Nasal cavity respiratory epithelium epithelial cell of viscerocranial mucosa (primary cell): Measurements from ENCODE around the gene NAB2. TPM values are rescaled to one million over a fixed set of nuclear protein-coding genes. Genes with fewer than 3 reads are reported as not detected.

Source experiments
- total RNA-seq: library from RNA; depleted of rRNA; stranded (reverse); fragments of >200 nt; gene quantifications from 2 replicates; pipeline ENCODE4 v1.2.3, GENCODE V29; 2014

The NAB2 gene, protein sequence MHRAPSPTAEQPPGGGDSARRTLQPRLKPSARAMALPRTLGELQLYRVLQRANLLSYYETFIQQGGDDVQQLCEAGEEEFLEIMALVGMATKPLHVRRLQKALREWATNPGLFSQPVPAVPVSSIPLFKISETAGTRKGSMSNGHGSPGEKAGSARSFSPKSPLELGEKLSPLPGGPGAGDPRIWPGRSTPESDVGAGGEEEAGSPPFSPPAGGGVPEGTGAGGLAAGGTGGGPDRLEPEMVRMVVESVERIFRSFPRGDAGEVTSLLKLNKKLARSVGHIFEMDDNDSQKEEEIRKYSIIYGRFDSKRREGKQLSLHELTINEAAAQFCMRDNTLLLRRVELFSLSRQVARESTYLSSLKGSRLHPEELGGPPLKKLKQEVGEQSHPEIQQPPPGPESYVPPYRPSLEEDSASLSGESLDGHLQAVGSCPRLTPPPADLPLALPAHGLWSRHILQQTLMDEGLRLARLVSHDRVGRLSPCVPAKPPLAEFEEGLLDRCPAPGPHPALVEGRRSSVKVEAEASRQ
- 22.9 and 54.0 TPM in 2 replicates for total RNA-seq

DNA sequence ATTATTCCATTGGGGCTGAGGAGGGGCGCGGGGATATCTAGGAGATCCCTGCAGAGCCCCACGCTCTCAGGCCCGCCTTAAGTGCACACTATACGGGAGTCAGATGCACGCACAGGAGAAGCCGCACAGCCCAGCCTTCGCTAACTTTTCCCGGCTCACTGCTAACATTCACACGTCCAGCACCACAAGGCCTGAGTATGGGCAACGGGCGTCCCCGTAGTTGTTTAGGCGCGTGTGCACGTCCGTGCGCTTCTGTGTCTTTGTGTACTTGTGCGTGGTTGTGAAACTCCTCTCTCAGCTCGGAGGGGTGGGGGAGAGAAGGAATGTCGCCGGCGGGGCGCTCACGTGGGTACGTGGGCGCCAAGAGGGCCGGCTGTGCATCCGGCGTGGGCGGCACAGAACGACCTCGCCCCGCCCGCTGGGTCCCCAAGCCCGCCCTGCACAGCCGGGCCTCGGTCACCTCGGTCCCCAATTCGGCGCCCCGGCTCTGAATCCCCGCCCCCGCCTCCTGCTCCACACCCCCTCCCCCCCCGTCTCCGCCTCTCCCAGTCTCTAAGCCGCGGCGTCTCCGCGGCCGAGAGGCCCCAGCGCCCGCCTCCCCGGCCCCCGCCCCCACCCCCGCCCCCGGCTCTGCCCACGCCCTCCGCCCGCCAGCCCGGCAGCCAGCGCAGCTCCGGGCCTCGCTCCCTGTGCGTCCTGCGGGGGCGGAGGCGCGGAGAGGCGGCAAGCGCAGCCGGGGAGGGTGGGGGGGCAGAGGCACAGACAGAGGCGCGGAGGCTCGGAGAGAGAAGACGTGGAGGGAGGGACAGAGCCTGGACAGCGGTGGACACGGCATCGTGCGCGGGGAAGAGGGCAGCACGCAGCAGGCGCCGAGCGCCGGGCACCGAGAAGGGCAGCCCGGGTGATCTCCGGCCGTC is at the start of gene NAB2:
Gene NAB2 (plus strand): TSS at position 761 of the 917 bp plus-strand sequence. CDS start 158 bp downstream, outside the sequence.

DNA sequence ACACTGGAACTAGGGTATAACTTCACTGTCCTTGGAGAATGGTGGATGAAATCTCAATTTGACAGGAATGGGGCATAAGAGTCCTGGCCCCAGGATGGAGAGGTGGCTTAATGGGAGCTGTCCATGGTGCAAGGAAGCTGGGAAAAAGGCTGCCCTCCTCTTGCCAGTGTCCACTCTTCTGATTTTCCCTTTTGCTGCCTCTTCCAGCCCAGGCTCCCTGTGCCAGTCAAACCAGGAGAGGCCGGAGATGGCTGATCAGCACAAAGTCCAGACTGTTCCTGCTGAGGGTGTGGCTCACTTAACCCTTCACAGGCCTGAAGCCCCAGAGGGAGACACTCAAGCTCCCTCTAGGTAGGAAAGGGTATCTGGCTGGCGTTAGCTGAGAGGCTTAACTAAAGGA is 39.0 kb upstream of the NAB2 start, which contains the start of gene MYO1A:
Gene MYO1A (minus strand): TSS at position 240 of the 400 bp plus-strand sequence. CDS start 1,806 bp downstream, outside the sequence.

DNA sequence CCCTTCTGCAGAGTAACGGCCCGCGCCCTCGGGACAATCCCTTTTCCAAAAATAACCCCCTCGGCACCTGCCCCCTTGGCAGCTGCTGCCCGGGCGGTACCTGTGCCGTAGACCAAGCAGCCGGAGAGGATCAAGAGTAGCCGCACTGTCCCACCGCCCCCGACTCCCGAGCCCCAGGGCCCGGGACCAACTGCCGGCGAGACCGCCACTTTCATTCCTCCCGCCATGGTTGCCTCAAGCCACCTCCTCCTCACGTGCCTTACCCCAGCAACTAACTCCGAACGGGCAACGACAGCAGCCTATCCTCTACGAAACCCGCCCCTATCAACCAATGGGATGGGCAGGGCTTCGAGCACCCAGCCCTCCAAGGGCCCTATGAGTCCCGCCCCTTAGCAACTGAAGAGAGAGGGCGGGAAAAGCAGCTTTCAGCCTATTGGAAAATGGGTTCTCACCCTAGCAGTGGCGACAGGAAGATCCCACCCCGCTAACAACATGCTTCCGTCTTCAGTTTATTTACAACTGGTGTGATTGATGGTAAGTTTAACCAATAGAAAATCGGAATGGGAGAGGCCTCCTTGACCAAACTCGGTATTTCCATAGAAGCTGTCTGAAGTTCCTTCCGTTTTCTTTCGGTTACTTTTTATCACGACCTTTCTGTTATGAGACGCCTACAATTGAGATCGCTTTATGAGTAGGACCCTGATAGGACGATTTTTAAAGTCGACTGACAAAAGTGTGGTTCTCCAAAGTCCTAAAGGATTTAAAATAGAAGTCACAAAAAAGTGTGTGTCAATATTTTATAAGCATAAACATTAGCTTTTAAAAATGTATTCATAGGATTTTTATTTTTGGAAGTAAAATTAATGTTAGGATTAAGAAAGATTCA is 10.2 kb upstream of the NAB2 start, which contains the start of gene NEMP1:
Gene NEMP1 (minus strand): TSS at position 273 of the 886 bp plus-strand sequence. CDS start 46 bp downstream, at position 227.

DNA sequence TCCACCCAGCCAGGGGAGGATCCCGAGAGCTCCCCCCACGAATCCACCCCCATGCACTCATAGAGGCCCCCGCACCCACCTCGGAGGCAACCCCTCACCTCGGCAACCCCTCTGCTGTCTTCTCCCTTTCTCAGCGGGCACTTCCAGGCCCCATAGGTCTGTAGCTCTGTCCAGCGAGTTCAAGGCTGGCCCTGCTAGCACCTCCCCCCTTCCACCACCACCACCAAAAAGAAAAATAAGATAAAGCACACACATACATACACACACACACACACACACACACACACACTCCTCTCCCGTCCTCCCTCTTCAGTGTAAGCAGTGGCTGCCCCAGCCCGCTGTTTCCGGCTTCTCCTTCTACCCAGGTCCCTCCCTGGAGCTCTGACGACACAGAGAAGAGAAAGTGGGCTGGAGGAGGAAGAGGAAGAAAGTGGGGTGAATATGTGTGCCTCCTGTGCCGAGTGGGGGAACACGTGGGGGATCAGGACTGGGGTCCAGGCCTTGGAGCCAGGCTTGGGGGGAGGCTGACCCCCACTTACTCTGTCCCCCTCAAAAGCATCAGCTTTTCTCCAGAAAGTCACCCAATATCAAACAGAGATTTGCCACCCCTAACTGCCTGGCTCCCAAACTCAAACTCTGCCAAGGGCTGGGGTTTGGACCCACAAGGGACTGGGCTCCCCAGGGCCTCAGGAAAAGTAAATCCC is 22.3 kb downstream of the NAB2 start, which contains the start of gene STAT6:
Gene STAT6 (minus strand): TSS at position 332 of the 704 bp plus-strand sequence. CDS start 3,084 bp downstream, outside the sequence.

DNA sequence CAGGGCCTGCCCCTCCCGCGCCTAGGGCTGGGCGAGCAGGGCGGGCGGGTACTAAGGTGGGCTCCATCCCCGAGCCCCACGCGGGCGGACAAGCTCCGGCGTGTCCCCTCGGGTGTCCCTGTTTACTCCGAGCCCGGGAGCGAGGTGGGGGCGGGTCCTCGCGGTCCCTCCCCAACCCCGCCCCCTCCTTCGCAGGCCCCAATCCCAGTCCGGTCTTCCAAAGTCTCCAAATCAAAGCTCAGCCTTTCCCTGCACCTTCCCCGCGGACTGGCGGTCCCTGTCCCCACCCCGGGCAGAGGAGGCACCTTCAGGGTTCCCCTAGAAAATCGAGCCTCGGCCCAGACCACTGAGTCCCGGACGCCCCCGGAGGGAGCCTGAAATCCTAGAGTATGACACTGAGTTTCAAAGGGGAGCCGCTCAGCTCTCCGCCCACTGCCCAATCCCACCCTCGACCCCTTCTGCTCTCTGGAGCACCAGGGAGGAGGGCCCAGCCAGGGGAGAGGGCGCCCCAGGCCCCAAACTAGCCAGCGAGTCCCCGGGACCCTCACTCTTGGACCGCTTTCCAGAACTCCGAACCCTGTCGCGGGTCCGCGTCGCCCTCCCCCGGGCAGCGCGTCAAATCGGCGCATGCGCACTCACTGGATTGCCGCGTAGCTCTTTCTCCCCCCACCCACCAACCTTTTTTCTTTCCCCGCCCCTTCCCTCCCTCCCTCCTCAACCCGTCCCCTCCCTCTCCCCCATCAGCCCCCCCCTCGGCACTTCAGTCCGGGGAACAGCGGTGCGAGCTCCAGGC is 39.0 kb downstream of the NAB2 start, which contains the start of gene LRP1:
Gene LRP1 (plus strand): TSS at position 758 of the 793 bp plus-strand sequence. CDS start 482 bp downstream, outside the sequence.

Other genes starting within 250 kb of the NAB2 start
- gene SDR9C7, start 154.7 kb upstream of the NAB2 start, total RNA-seq: 0.28 and 2.7 TPM in 2 replicates
- 0.34 and 6.3 TPM in 2 replicates for gene RDH16, start 131.5 kb upstream of the NAB2 start, total RNA-seq
- 8.2 and 9.7 TPM in 2 replicates for gene ZBTB39, start 82.6 kb upstream of the NAB2 start, total RNA-seq
- not detected in 2 replicates for gene TAC3, start 72.6 kb upstream of the NAB2 start, total RNA-seq
- gene MYO1A, start 39.0 kb upstream of the NAB2 start, total RNA-seq: 0.14 and 0.34 TPM in 2 replicates
- gene NEMP1, start 10.3 kb upstream of the NAB2 start, total RNA-seq: 4.8 and 11.6 TPM in 2 replicates
- 30.8 and 102 TPM in 2 replicates for gene STAT6, start 22.2 kb downstream of the NAB2 start, total RNA-seq
- 26.3 and 294 TPM in 2 replicates for gene LRP1, start 39.4 kb downstream of the NAB2 start, total RNA-seq
- gene LRP1-AS, start 58.5 kb downstream of the NAB2 start, total RNA-seq: not detected in 2 replicates
- 1.0 and 14.2 TPM in 2 replicates for gene NXPH4, start 127.7 kb downstream of the NAB2 start, total RNA-seq
- gene SHMT2, start 140.6 kb downstream of the NAB2 start, total RNA-seq: 379 and 408 TPM in 2 replicates
- 0.34 and 0.36 TPM in 2 replicates for gene STAC3, start 162.1 kb downstream of the NAB2 start, total RNA-seq